Activated T-cell treated with anti-CD3 and anti-CD28 coated beads for 4 hours (primary cell): Measurements from ENCODE around the gene KRT35.

Experiments used
- DNase-seq: peaks from one replicate; pipeline ENCODE4 v3.0.0-alpha.2; 2020

Gene KRT35

GRCh38 chr17:41481036-41481435 lies at the start of gene KRT35:
KRT35 (minus strand) TSS chr17:41481151; CDS start chr17:41481097, 54 bp downstream.
- DNase-seq, result no peak

DNA sequence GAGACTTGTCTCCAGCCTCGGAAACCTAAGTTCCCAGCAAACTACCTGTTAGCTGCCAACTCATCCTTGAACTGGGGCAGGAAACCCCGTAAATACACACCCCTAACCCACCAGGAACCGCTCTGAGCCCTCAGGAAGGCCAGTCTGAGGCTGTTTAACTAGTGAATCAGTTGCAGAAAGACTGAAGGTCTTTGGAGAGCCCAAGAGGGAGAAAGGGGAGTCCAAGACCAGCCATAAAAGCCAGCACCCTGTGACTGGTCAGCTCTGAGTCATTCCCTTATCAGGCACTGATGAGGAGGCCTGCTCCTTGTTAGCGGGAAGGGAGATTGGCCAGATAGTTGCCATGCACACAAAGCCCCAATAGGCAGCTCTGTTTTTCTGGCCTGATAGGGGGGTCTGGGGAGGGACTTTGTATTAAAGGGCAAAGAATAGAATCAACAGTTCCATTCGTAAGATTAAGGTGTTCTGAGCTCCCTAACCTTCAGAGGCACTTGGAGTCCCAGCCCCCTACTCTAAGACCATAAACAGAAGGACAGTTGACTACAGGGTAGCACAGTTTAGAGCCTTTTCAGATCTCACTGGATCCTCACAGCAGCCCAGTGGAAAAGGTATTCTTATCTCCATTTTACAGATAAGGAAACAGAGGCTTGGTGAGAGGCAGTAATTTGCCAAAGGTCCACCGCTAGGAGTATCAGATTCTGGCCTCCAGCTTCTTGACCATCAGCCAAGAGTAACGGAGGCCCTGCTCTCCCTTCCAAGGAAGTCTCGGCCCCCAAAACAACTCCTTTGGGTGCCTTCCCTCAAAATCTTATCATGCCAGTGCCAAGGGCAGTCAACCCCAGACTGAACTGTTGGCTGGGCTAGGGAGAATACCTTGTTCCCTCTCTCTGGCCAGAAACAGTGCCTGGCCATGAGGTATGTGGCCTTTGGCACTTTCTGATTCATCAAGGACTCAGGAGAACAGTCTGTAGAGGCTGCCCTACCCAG lies 49.4 kb upstream of the KRT35 start:
- DNase-seq, result no peak

DNA sequence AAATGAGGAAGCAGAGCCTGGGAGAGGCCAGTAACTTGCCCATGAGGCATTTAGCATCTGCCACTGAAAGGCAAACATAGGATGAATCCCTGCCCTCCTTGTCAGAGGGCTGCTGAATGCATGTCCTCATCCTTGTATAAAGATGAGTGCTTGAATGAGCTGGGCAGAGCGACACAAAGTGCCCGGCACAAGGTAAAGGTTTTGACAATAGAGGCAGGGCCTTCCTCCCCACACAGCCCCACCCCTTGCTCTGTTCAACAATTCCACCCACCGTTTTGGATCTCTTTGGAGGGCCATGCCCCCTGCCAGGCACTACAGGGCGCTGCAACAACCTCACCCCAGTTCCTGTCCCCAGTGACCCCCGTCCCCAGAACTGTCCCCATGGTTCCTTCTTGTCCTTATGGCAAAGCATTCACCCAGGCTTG lies 48.6 kb upstream of the KRT35 start:
- no peak for DNase-seq

GRCh38 chr17:41528959-41529353 lies 48.0 kb upstream of the KRT35 start:
- DNase-seq, result no peak

- no peak for DNase-seq
Observed at GRCh38 chr17:41527063-41528023, 46.4 kb upstream of the KRT35 start.

- no peak for DNase-seq
Observed at GRCh38 chr17:41524261-41524660, 43.3 kb upstream of the KRT35 start.

DNA sequence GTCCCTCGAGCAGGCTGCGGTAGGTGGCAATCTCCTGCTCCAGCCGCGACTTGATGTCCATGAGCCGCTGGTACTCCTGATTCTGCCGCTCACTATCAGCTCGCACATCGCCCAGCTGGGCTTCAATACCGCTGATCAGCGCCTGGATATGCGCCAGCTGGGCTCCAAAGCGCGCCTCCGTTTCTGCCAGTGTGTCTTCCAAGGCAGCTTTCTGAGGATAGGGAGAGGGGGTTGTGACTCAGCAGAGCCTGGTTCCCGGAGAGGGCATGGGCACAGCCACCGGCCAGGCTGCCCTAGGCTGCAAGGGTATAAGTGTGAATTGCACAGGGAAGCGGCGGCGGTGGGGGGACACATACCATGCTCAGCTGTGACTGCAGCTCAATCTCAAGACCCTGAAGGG lies 42.8 kb upstream of the KRT35 start:
- DNase-seq, result no peak

GRCh38 chr17:41523225-41523593 lies 42.3 kb upstream of the KRT35 start:
- no peak for DNase-seq

GRCh38 chr17:41522301-41523224 lies 41.6 kb upstream of the KRT35 start:
- no peak for DNase-seq

DNA sequence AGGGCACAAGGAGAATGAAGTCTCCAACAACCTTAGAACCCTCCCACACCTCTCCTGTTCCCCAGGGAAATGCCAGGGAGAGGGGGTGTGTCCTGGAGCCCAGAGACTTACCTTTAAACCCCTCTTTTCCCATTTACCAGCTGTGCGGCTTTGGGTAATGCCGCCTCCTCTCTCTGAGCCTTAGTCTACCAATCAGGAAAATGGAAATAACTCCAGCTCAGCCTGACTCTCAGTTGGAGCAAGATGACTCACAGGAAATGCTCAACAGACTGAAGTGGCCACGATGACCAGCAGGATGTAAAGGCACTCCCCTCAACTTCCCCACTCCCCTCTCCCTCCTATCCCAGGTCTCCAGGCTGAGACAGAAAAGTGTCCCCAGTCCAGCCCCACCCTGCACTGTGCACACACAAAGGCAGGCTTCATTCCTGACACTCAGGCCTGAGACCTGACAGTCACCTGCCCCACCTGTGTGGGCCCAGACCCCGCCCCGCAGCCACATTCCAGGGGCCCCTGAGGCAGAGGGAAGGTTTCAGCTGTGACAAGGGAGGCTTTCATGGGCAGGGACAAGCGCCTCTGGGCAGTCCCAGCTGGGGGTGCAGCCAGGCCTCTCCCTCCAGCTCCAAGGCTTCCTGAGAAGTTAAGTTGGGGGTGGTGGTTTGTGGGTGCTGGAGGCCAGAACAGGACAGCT lies 40.8 kb upstream of the KRT35 start:
- DNase-seq, result no peak

GRCh38 chr17:41520821-41521521 lies 40.0 kb upstream of the KRT35 start:
- DNase-seq, result no peak

DNA sequence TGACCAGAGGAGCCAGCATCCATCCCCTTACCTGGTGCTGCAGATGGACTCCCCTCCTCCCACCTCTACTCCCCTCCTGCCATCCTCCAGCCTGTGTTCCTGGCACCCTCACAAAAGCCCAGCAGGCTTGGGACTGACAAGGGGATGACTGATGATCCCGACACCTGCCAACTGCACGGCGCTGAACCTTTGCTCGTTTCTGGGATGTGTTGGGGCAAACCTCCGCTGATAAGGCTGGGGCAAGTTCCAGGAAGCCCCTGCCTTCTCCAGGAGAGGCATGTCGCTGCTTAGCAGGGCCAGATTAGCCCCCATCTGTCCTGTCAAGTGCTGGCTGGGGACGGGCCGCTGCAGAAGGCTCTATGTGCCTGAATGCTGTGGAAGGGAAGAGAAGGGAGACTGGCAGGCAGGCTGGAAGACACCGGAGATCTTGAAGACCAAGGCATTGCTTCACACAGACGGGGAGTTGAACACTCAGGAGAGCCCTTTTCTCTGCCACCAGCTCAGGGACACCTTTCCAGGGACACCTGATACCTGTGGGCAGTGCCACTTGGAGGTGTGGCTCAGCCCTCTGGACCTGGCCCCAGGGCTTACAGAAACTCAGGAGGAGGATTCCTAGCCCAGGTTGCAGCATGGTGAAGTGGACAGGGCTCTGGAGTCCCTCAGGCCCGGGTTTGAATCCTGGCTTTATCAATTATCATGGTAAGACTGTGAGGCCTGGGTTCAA lies 38.7 kb upstream of the KRT35 start:
- no peak for DNase-seq

GRCh38 chr17:41518789-41519449 lies 38.0 kb upstream of the KRT35 start, which contains the start of gene KRT15:
KRT15 (minus strand) TSS chr17:41518890; CDS start chr17:41518827, 63 bp downstream.
- DNase-seq, result no peak

DNA sequence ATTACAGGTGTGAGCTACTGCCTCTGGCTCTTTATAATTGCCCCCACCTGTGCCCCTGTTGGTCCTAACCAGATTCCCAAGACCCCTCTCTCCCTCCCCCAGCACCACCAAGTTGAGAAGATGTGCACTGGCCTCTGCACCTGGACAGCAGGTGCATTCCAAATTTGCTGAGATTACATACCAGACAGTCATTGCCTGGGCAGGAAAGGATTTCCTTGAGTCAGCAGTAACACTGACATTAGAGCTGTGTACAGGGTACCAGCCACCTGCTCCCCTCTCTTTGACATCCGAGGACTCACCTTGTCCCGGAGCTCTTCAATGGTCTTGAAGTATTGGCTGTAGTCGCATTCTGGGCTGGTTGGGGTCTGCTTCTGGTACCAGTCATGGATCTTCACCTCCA lies 37.1 kb upstream of the KRT35 start:
- DNase-seq, result no peak

GRCh38 chr17:41516830-41517283 lies 35.9 kb upstream of the KRT35 start:
- DNase-seq, result no peak

DNA sequence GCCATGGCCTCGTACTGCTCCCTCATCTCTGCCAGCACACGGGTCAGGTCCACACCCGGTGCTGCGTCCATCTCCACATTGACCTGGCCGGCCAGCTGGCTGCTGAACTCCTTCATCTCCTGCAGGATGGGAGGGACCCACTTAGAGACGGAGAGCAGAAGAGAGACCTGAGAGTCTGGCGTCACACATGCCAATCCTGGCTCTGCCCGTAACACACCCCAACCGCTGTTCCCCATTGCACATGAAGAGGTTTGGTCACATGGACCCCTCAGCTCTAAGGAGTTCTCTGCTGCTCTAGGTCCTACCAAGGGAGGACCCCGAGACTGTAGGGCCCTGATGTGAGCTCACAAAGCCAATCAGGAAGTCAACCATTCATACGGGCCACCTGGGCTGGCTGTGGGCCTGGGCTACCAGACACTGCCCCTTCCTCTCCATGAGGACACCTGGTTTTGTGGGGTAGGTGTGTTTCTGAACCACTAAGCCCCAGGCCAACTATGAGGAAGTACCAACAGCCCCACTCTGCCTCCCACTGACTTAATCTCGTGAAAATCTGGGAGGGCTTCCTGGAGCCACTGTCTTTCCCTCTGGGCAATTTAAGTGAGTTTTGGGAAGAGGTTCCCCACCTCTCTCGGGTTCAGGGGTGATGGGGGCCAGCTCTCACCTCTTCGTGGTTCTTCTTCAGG lies 35.3 kb upstream of the KRT35 start:
- DNase-seq, result no peak

DNA sequence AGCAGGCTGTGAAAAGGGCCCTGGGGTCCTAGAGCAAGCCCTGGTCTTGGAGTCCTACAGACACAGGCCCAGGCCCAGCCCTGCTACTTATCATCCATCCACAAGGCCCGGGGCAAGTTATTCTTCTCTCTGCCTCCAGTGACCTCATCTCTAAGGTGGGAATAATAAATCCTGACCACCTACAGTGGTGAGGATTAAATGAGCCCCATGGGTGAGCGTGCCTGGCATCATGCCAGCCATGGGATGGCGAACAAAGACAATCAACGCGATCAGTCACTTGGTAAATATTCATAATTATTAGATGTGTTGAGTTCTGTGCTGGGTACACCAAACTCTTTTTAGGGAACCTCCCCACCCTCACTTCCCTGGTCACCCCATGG lies 32.2 kb upstream of the KRT35 start:
- no peak for DNase-seq

DNA sequence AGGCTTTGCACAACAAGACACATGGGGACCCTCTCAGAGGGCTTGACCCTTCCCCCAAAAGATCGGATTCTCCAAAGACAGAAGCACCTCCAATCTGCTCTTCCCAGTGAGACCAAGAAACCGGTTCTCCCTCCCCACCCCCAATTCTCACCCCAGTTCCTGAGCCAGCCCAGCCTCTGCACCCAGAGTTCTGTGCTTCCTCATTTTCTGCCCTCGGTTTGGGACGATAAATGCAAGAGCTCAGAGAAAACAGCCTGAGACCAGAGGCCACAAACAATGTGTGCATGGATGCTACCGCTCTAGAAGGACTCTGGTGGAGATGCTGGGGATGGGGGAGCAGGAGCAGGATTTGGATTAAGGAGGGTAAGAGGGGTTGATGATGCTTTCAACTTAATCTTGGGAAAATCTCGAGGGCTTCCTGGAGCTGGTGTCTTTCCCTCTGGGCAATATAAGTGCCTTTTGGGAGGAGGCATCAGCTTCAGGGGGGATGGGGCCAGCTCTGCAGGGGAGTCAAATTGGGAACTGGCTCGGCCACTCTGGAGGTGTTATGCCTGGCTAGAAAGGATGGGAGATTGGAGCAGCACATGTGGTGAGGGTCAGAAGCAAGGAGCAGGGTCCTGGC lies 31.7 kb upstream of the KRT35 start:
- no peak for DNase-seq

DNA sequence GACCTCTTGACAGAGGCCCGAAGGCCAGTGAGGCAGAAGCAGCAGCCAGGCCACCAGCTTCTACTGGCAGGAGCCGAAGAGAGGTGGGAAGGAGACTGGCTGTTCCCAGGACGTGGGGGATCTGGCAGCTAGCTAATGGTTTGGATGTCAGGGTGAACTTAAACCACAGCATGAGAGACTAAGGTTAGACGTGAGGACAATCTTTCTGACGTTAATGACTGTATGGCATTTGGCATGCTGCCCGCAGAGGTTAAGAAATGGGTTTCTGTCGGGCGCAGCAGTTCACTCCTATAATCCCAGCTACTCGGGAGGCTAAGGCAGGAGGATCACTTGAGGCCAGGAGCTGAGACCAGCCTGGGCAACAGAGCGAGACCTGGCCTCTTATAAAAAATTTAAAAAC lies 30.8 kb upstream of the KRT35 start:
- DNase-seq, result no peak
